GM19324 (cell line): ENCODE measurements around the gene CRACR2B.

Experiments used
- ATAC-seq: cut with Tn5 transposase; IDR thresholded peaks from one replicate; pipeline ENCODE4 v1.9.1; 2021; ENCODE audit warnings: mild to moderate bottlenecking, moderate library complexity; ENCODE audit not compliant: unreplicated experiment, low FRiP score

CRACR2B gene

GRCh38 chr11:809287-810039 is 18.3 kb upstream of the CRACR2B start, which contains the start of gene RPLP2:
Gene RPLP2 (plus strand): TSS chr11:809967. CDS start chr11:810235, 268 bp downstream.
- ATAC-seq, result peak; percentile 78

- ATAC-seq, result no peak
Observed at GRCh38 chr11:810040-810567, 17.6 kb upstream of the CRACR2B start.

DNA sequence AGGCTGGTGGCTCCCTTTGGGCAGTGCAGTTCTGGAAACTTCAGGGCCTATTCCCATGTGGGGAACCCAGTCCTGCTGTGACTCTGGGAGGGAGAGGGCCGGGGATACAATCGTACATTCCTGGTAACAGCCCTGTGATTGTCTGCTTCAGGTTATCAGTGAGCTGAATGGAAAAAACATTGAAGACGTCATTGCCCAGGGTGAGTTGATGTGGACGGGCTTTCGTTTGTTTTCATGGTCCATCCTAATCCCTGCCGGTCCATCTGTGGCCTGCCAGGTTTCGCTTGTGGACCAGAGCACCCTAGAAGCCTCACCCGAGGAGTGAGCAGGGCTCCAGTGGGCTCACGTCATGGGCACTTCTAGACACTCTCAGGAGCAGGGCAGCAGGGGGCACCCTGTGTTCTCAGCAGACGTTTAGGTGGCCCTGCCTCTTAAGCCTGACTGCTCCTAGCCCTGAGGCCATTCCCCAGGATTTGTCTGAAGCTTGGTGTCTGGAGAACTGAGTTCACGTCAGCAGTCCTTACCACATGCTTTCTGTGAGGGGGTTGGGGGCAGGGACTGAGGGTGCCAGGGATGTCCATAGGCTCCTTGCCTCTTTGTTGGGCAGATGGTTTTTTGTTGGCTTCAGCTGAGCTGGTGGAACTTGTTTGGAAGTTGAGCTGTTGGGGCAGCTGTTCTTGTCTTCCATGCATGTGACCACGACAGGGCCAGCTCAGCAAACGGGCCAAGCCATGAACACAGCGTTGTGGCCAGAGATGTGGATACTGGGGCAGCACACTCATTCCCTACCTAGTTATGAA is 16.1 kb upstream of the CRACR2B start:
- no peak for ATAC-seq

DNA sequence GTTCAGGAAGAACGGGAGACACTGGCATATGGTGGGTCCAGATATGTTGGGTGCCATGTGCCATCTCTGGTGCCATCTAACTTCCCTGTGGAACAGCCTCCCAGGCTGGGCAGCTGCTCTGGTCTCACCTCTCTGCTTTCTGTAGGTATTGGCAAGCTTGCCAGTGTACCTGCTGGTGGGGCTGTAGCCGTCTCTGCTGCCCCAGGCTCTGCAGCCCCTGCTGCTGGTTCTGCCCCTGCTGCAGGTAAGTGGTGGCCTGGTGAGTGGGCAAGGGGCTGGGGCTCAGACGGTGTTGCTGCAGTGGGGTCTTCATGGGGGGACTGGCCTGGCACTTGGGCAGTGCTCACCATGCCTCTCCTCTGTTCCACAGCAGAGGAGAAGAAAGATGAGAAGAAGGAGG is 15.3 kb upstream of the CRACR2B start:
- no peak for ATAC-seq

GRCh38 chr11:813072-813455 is 14.7 kb upstream of the CRACR2B start:
- ATAC-seq, result no peak

DNA sequence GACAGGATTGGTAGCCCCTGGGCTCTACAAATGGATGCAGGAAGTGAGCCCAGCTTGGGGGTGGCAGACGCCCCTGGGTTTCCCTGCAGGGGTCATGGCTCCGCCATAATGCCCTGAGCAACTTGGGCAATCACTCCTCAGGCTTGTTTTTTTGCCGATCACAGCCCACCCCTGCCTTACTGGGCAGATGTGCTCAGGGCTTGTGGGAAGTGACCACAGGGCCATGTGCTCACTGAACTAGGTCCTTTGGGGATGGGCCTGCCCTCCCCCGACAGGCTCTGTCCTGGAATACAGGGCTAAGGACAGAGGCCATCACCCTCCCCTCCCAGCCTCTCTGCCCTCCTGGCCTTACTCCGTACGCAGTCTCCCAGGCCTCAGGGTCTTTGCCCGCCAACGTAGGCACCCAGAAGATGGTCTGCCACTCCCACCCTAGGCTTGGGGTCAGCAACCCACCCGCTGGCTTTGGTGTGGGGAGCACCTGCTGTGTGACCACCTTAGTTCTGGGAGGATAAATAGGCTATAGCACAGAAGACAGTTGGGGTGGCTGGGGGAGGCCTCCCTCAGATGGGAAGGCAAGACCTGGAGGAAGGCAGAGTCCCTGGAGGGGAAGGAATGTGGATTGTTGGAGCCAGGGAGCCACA is 14.1 kb upstream of the CRACR2B start:
- no peak for ATAC-seq

- no peak for ATAC-seq
Observed at GRCh38 chr11:815675-816432, 11.9 kb upstream of the CRACR2B start.

GRCh38 chr11:816433-816779 is 11.3 kb upstream of the CRACR2B start:
- no peak for ATAC-seq

- no peak for ATAC-seq
Observed at GRCh38 chr11:818396-819128, 9.2 kb upstream of the CRACR2B start, which contains the start of gene PNPLA2. Gene PNPLA2 (plus strand): TSS chr11:818914. CDS start chr11:819719, 805 bp downstream.

- ATAC-seq, result peak; percentile 72
Observed at GRCh38 chr11:819129-819931, 8.4 kb upstream of the CRACR2B start.

- peak; percentile 69 for ATAC-seq
Observed at GRCh38 chr11:819943-820649, 7.6 kb upstream of the CRACR2B start.

GRCh38 chr11:820655-821511 is 6.8 kb upstream of the CRACR2B start:
- ATAC-seq, result no peak

- ATAC-seq, result no peak
Observed at GRCh38 chr11:821512-822371, 6.0 kb upstream of the CRACR2B start.

DNA sequence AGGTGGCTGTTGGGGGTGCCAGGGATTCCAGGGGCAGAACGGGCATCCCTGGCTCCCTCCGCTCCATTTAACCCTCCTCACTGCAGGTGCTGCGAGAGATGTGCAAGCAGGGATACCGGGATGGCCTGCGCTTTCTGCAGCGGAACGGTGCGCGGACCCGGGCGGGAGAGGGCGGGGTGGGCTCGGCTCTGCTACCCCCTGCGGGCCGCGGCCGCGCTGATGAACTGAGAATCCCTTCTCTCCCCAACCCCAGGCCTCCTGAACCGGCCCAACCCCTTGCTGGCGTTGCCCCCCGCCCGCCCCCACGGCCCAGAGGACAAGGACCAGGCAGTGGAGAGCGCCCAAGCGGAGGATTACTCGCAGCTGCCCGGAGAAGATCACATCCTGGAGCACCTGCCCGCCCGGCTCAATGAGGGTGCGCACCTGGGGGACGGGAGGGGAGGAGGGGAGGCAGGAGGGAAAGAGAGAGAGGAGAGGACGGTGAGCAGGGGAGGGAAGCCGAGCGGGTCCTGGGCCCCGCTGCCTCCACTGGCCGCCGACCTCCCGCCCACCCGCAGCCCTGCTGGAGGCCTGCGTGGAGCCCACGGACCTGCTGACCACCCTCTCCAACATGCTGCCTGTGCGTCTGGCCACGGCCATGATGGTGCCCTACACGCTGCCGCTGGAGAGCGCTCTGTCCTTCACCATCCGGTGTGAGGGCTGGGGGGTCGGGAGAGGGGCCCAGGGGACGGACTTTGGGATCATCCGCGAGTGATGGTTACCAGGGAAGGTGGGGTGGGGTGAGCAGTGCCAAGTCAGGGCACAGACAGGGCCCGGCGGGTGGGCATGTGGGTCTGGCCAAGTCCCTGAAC is 4.1 kb upstream of the CRACR2B start:
- no peak for ATAC-seq

GRCh38 chr11:824292-824880 is 3.3 kb upstream of the CRACR2B start:
- ATAC-seq, result no peak
